Esophagus muscularis mucosa (tissue), 3 donors: ENCODE data around the gene FAM107B.

ENCODE experiments used
- POLR2A ChIP-seq: fragments of 450-650 bp; IDR thresholded peaks from one replicate; pipeline ENCODE4 v1.6.1; 2017; ENCODE audit warnings: antibody characterized with exemption, moderate library complexity, mild to moderate bottlenecking, low read depth
- TF ChIP-seq, protein P1 (sequence below), 3 experiments: fragments of 200-600 bp in 2 of 3; fragments of 450-650 bp in 1 of 3; sonication (generic) in 2 of 3; IDR thresholded peaks; one replicate each; pipeline ENCODE4 v1.5.1; 2017 to 2019; ENCODE audit warnings: antibody characterized with exemption in 3 of 3, mild to moderate bottlenecking in 2 of 3, moderate library complexity in 1 of 3

DNA sequence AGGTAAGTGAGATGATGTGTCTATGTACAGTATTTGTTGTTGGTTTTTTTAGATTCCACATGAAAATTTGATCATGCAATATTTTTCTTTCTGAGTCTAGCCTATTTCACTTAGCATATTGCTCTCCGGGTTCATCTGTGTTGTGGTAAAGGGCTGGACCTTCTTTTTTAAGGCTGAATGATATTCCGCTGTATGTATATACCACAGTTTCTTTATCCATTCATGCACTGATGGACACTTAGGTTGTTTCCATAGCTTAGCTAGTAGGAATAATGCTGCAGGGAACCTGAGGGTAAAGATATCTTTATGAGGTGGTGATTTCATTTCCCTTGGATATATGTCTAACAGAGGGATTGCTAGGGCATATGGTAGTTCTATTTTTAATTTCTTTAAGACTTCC is 80.8 kb downstream of the FAM107B start:
- TF ChIP-seq, protein P1, sequence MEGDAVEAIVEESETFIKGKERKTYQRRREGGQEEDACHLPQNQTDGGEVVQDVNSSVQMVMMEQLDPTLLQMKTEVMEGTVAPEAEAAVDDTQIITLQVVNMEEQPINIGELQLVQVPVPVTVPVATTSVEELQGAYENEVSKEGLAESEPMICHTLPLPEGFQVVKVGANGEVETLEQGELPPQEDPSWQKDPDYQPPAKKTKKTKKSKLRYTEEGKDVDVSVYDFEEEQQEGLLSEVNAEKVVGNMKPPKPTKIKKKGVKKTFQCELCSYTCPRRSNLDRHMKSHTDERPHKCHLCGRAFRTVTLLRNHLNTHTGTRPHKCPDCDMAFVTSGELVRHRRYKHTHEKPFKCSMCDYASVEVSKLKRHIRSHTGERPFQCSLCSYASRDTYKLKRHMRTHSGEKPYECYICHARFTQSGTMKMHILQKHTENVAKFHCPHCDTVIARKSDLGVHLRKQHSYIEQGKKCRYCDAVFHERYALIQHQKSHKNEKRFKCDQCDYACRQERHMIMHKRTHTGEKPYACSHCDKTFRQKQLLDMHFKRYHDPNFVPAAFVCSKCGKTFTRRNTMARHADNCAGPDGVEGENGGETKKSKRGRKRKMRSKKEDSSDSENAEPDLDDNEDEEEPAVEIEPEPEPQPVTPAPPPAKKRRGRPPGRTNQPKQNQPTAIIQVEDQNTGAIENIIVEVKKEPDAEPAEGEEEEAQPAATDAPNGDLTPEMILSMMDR (IDR thresholded peaks at IDR 0.05): no peak
- no peak for TF ChIP-seq POLR2A
